Measurements from ENCODE around the gene KRTAP5-11.
A peak's percentile ranks its signal among the peaks of the same experiment; 100 is the strongest.
"Not testable (repeated sequence)": the region's sequence is repeated elsewhere in the genome, so short reads cannot be mapped to it uniquely, and the experiment has no call there.

KRTAP5-11 gene

GRCh38 chr11:71582309-71582895 lies at the start of gene KRTAP5-11:
Gene KRTAP5-11, minus strand, starts transcription at chr11:71582875. Its CDS starts 38 bp downstream, at chr11:71582837.
- DNase-seq: no peak

- DNase-seq: not testable (repeated sequence)
Observed at GRCh38 chr11:71631551-71631950, 48.9 kb upstream of the KRTAP5-11 start.

GRCh38 chr11:71630071-71630470 lies 47.4 kb upstream of the KRTAP5-11 start:
- not testable (repeated sequence) for DNase-seq

- DNase-seq: not testable (repeated sequence)
Observed at GRCh38 chr11:71628943-71629342, 46.3 kb upstream of the KRTAP5-11 start.

GRCh38 chr11:71623226-71623625 lies 40.6 kb upstream of the KRTAP5-11 start:
- DNase-seq: not testable (repeated sequence)

- DNase-seq: not testable (repeated sequence)
Observed at GRCh38 chr11:71622561-71622960, 39.9 kb upstream of the KRTAP5-11 start.

- DNase-seq: not testable (repeated sequence)
Observed at GRCh38 chr11:71615003-71615402, 32.3 kb upstream of the KRTAP5-11 start.

GRCh38 chr11:71614366-71614917 lies 31.8 kb upstream of the KRTAP5-11 start:
- not testable (repeated sequence) for DNase-seq

- DNase-seq: not testable (repeated sequence)
Observed at GRCh38 chr11:71613931-71614330, 31.3 kb upstream of the KRTAP5-11 start.

- not testable (repeated sequence) for DNase-seq
Observed at GRCh38 chr11:71611218-71611910, 28.7 kb upstream of the KRTAP5-11 start.

- DNase-seq: not testable (repeated sequence)
Observed at GRCh38 chr11:71608272-71608671, 25.6 kb upstream of the KRTAP5-11 start.

GRCh38 chr11:71607520-71608216 lies 25.0 kb upstream of the KRTAP5-11 start:
- DNase-seq: not testable (repeated sequence)

- DNase-seq: not testable (repeated sequence)
Observed at GRCh38 chr11:71606853-71607519, 24.3 kb upstream of the KRTAP5-11 start.

- not testable (repeated sequence) for DNase-seq
Observed at GRCh38 chr11:71604798-71605488, 22.3 kb upstream of the KRTAP5-11 start.

GRCh38 chr11:71603221-71603620 lies 20.5 kb upstream of the KRTAP5-11 start:
- DNase-seq: not testable (repeated sequence)

- DNase-seq: not testable (repeated sequence)
Observed at GRCh38 chr11:71589546-71589920, 6.9 kb upstream of the KRTAP5-11 start.

GRCh38 chr11:71588822-71589545 lies 6.3 kb upstream of the KRTAP5-11 start:
- peak; percentile 39 for DNase-seq

GRCh38 chr11:71588314-71588713 lies 5.6 kb upstream of the KRTAP5-11 start:
- DNase-seq: not testable (repeated sequence)

GRCh38 chr11:71585673-71586072 lies 3.0 kb upstream of the KRTAP5-11 start:
- DNase-seq: not testable (repeated sequence)

- not testable (repeated sequence) for DNase-seq
Observed at GRCh38 chr11:71582969-71583368, 294 bp upstream of the KRTAP5-11 start.

GRCh38 chr11:71581826-71582225 lies 849 bp downstream of the KRTAP5-11 start:
- DNase-seq: no peak
